WTC11 (cell line): Measurements from ENCODE around the gene ITPR2. TPM values are rescaled to one million over a fixed set of nuclear protein-coding genes. Genes with fewer than 3 reads are reported as not detected.
A peak's percentile ranks its signal among the peaks of the same experiment; 100 is the strongest.

ENCODE experiments used
- ATAC-seq: fragments of 200-7000 bp; cut with Tn5 transposase; 2 replicates; pipeline ENCODE4 v1.10.0; 2021; ENCODE audit warnings: mild to moderate bottlenecking, moderate library complexity
- CTCF ChIA-PET: fragments of 300-600 bp; sonication (Branson Sonifier 250); formaldehyde crosslinking; loops from one replicate; lab custom pipeline; 2021; ENCODE audit warnings: antibody characterized with exemption; lab: Charles Lee
- POLR2A ChIA-PET: fragments of 350-600 bp; sonication (Branson Sonifier 250); formaldehyde crosslinking; loops from one replicate; lab custom pipeline; 2021; ENCODE audit warnings: antibody characterized with exemption; lab: Charles Lee
- DNase-seq: peaks from one replicate; pipeline ENCODE4 v3.0.0; 2021; ENCODE audit warnings: low spot score
- H3K27ac Mint-ChIP-seq: 2 replicates; pipeline ENCODE4 v1.8.0; 2021; ENCODE audit warnings: mixed read lengths
- H3K27me3 Mint-ChIP-seq: 2 replicates; pipeline ENCODE4 v1.8.0; 2021; ENCODE audit warnings: low read depth, mild to moderate bottlenecking, moderate library complexity, mixed read lengths
- H3K36me3 Mint-ChIP-seq: 2 replicates; pipeline ENCODE4 v1.8.0; 2021; ENCODE audit warnings: mixed read lengths
- H3K4me1 Mint-ChIP-seq: 2 replicates; pipeline ENCODE4 v1.8.0; 2022; ENCODE audit warnings: mixed read lengths
- H3K4me3 Mint-ChIP-seq: 2 replicates; pipeline ENCODE4 v1.8.0; 2021; ENCODE audit warnings: mild to moderate bottlenecking, moderate library complexity, mixed read lengths
- H3K9me3 Mint-ChIP-seq: 2 replicates; pipeline ENCODE4 v1.8.0; 2021; ENCODE audit warnings: mixed read lengths
- AR ChIP-seq: fragments of 250-450 bp; sonication (Bioruptor Pico); IDR thresholded peaks from 2 replicates; pipeline ENCODE4 v1.9.0; 2021; ENCODE audit warnings: mild to moderate bottlenecking
- ARID4B ChIP-seq: sonication (generic); formaldehyde crosslinking; IDR thresholded peaks from 2 replicates; pipeline ENCODE4 v1.8.0; 2023; ENCODE audit warnings: missing genetic modification reagents, mild to moderate bottlenecking, borderline replicate concordance
- FOXK1 ChIP-seq: sonication (generic); formaldehyde crosslinking; IDR thresholded peaks from 2 replicates; pipeline ENCODE4 v1.8.0; 2022; ENCODE audit warnings: mild to moderate bottlenecking, moderate library complexity, missing genetic modification reagents
- FOXP4 ChIP-seq: sonication (generic); formaldehyde crosslinking; IDR thresholded peaks from 2 replicates; pipeline ENCODE4 v1.8.0; 2022; ENCODE audit warnings: mild to moderate bottlenecking, missing genetic modification reagents
- JUN ChIP-seq: sonication (generic); formaldehyde crosslinking; IDR thresholded peaks from 2 replicates; pipeline ENCODE4 v1.8.0; 2023; ENCODE audit warnings: mild to moderate bottlenecking, missing genetic modification reagents
- NFE2L1 ChIP-seq: sonication (generic); formaldehyde crosslinking; IDR thresholded peaks from 2 replicates; pipeline ENCODE4 v1.8.1; 2023; ENCODE audit warnings: missing genetic modification reagents
- PREB ChIP-seq: sonication (generic); formaldehyde crosslinking; IDR thresholded peaks from 2 replicates; pipeline ENCODE4 v1.8.1; 2022; ENCODE audit warnings: mild to moderate bottlenecking, missing genetic modification reagents, moderate library complexity, borderline replicate concordance
- TEAD4 ChIP-seq: sonication (generic); formaldehyde crosslinking; IDR thresholded peaks from 2 replicates; pipeline ENCODE4 v1.8.0; 2022; ENCODE audit warnings: mild to moderate bottlenecking, missing genetic modification reagents
- ZBTB21 ChIP-seq: sonication (generic); formaldehyde crosslinking; IDR thresholded peaks from 2 replicates; pipeline ENCODE4 v1.8.1; 2023; ENCODE audit warnings: mild to moderate bottlenecking, missing genetic modification reagents, borderline replicate concordance
- ZNF219 ChIP-seq: sonication (generic); formaldehyde crosslinking; IDR thresholded peaks from 2 replicates; pipeline ENCODE4 v1.8.0; 2023; ENCODE audit warnings: missing genetic modification reagents, mild to moderate bottlenecking, borderline replicate concordance
- ZNF263 ChIP-seq: sonication (generic); formaldehyde crosslinking; IDR thresholded peaks from 2 replicates; pipeline ENCODE4 v1.8.1; 2022; ENCODE audit warnings: low read depth, mild to moderate bottlenecking, moderate library complexity, missing genetic modification reagents
- ZNF396 ChIP-seq: fragments of 250-450 bp; sonication (Bioruptor Pico); IDR thresholded peaks from 2 replicates; pipeline ENCODE4 v1.8.0; 2021; ENCODE audit warnings: mild to moderate bottlenecking, moderate library complexity, borderline replicate concordance
- ZNF532 ChIP-seq: fragments of 250-450 bp; sonication (Bioruptor Pico); IDR thresholded peaks from 2 replicates; pipeline ENCODE4 v1.9.0; 2021; ENCODE audit warnings: mild to moderate bottlenecking, borderline replicate concordance
- total RNA-seq: library from RNA; stranded (reverse); gene quantifications from 3 replicates; pipeline ENCODE4 v1.2.3, GENCODE V29; 2021
- TF ChIP-seq, protein P1 (sequence below): fragments of 250-450 bp; sonication (Bioruptor Pico); conservative IDR thresholded peaks from 2 replicates; pipeline ENCODE4 v1.9.0; 2021; ENCODE audit warnings: mild to moderate bottlenecking
- TF ChIP-seq, protein P2 (sequence below): sonication (generic); formaldehyde crosslinking; IDR thresholded peaks from 2 replicates; pipeline ENCODE4 v1.8.0; 2022; ENCODE audit warnings: mild to moderate bottlenecking, missing genetic modification reagents
- TF ChIP-seq, protein P3 (sequence below): sonication (generic); formaldehyde crosslinking; IDR thresholded peaks from 2 replicates; pipeline ENCODE4 v1.8.0; 2022; ENCODE audit warnings: mild to moderate bottlenecking, missing genetic modification reagents

Gene ITPR2
- total RNA-seq, 1 experiment from 2014 or later: 50.7 TPM

GRCh38 chr12:26563552-26563951, 269.4 kb downstream of the ITPR2 start (continued):
- TF ChIP-seq, protein P1, sequence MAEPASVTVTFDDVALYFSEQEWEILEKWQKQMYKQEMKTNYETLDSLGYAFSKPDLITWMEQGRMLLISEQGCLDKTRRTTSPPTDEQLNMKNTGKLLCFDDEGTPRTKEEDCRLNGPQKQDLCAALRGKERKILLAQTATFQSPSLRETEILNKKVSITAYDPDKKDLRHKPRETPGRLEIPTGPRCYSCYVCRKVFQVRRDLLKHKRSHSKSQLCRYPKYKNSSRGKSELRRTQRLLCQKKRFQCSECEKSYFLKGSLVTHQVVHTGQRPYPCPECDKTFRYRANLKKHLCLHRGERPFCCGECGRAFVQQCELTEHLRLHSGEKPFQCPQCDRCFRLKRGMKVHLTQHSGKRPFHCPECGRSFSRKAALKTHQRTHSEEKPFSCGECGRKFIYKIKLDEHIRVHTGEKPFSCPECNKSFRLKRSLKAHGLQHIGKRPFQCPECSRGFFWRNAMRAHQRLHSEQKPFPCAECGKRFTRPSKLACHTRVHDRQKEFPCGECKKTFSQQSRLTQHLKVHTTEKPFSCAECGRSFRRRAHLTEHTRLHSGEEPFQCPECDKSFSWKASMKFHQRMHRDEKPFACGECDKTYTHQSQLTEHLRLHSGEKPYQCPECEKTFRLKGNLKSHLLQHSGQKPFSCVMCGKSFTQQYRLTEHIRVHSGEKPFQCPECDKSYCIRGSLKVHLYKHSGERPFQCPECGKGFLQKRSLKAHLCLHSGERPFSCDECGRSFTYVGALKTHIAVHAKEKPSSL (CRISPR knock-in tag): no peak
- TF ChIP-seq ZNF396 (CRISPR knock-in tag) (no peak), ZNF219 (CRISPR knock-in tag) (no peak), ZNF532 (no peak), JUN (no peak)
- TF ChIP-seq, protein P2, sequence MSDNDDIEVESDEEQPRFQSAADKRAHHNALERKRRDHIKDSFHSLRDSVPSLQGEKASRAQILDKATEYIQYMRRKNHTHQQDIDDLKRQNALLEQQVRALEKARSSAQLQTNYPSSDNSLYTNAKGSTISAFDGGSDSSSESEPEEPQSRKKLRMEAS (CRISPR knock-in tag): no peak
- TF ChIP-seq, protein P3, sequence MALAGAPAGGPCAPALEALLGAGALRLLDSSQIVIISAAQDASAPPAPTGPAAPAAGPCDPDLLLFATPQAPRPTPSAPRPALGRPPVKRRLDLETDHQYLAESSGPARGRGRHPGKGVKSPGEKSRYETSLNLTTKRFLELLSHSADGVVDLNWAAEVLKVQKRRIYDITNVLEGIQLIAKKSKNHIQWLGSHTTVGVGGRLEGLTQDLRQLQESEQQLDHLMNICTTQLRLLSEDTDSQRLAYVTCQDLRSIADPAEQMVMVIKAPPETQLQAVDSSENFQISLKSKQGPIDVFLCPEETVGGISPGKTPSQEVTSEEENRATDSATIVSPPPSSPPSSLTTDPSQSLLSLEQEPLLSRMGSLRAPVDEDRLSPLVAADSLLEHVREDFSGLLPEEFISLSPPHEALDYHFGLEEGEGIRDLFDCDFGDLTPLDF (CRISPR knock-in tag): no peak
- TF ChIP-seq, all 79 proteins: peak for 0

- H3K27me3 Mint-ChIP-seq: no peaks in the 10 kb centered on the region
- no peaks in the 10 kb centered on the region for H3K9me3 Mint-ChIP-seq
- H3K36me3 Mint-ChIP-seq: peaks cover 11% of the 10 kb centered on the region
- DNase-seq: no peak
- no peak overlapping the region for H3K4me3 Mint-ChIP-seq
- ATAC-seq: peak; percentile 67
- POLR2A ChIA-PET: no interaction called here
- peaks cover 4% of the 10 kb centered on the region; the same call in 1 of the 2 replicates for H3K4me1 Mint-ChIP-seq
- CTCF ChIA-PET: no interaction called here
- TF ChIP-seq FOXP4 (CRISPR knock-in tag) (no peak), NFE2L1 (CRISPR knock-in tag) (no peak), AR (CRISPR knock-in tag) (no peak), TEAD4 (no peak), FOXK1 (CRISPR knock-in tag) (no peak), ARID4B (no peak), ZBTB21 (no peak), ZNF263 (CRISPR knock-in tag) (no peak), PREB (CRISPR knock-in tag) (no peak)
- TF ChIP-seq, protein P2 (CRISPR knock-in tag): no peak
- H3K27ac Mint-ChIP-seq: peak overlapping the region; percentile 46; the same call in 1 of the 2 replicates
These were observed 275.7 kb downstream of the ITPR2 start for GRCh38 chr12:26557326-26557725.
